ENCODE results near the gene NRG2. TPM values are rescaled to one million over a fixed set of nuclear protein-coding genes. Genes with fewer than 3 reads are reported as not detected.

Gene NRG2
- total and polyA plus RNA-seq, 2 experiments from 2014 or later: 13.5 to 20.7 TPM

GRCh38 chr5:139833525-139833924, 209.6 kb downstream of the NRG2 start:
- Histone ChIP-seq H3K36me3 (no peaks in the 10 kb centered on the region), H3K4me3 (no peak overlapping the region), H3K9me3 (ENCODE audit: low read depth) (no peaks in the 10 kb centered on the region), H3K4me1 (ENCODE audit: low read depth) (no peaks in the 10 kb centered on the region), H3K27me3 (peaks cover 41% of the 10 kb centered on the region), H3K27ac (no peak overlapping the region)
- TF ChIP-seq CTCF (IDR thresholded peaks at IDR 0.05; ENCODE audit: low read depth, low read length): no peak
- no peak for DNase-seq (ENCODE audit: low read depth in 1 of 2, low spot score in 1 of 2)

GRCh38 chr5:139831624-139832023, 211.5 kb downstream of the NRG2 start:
- H3K27ac ChIP-seq: no peak overlapping the region
- TF ChIP-seq CTCF (IDR thresholded peaks at IDR 0.05; ENCODE audit: low read depth, low read length): no peak
- no peaks in the 10 kb centered on the region for H3K4me1 ChIP-seq (ENCODE audit: low read depth)
- peaks cover 47% of the 10 kb centered on the region for H3K27me3 ChIP-seq
- no peaks in the 10 kb centered on the region for H3K9me3 ChIP-seq (ENCODE audit: low read depth)
- H3K4me3 ChIP-seq: no peak overlapping the region
- H3K36me3 ChIP-seq: no peaks in the 10 kb centered on the region
- no peak for DNase-seq (ENCODE audit: low read depth in 1 of 2, low spot score in 1 of 2)

DNA sequence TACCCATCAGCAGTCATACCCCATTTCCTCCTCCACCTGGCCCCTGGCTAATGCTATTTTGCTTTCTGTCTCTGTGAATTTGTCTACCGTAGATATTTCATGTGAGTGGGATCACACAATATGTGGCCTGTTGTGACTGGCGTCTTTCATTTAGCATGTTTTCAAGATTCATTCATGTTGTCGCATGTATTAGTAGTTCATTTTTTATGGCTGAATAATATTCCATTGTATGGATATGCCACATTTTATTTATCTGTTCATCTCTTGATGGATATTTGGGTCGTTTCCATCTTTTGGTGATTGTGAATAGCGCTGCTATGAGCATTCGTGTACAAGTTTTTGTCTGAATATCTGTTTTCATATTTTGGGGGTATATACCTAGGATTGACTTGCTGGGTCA, 213.6 kb downstream of the NRG2 start:
- Histone ChIP-seq H3K9me3 (ENCODE audit: low read depth) (no peaks in the 10 kb centered on the region), H3K4me3 (no peak overlapping the region), H3K27me3 (peaks cover 46% of the 10 kb centered on the region), H3K36me3 (no peaks in the 10 kb centered on the region), H3K27ac (no peak overlapping the region), H3K4me1 (ENCODE audit: low read depth) (no peaks in the 10 kb centered on the region)
- no peak for TF ChIP-seq CTCF (IDR thresholded peaks at IDR 0.05; ENCODE audit: low read depth, low read length)
- DNase-seq (ENCODE audit: low read depth in 1 of 2, low spot score in 1 of 2): no peak

- H3K36me3 ChIP-seq: no peaks in the 10 kb centered on the region
- H3K4me1 ChIP-seq (ENCODE audit: low read depth): no peaks in the 10 kb centered on the region
- no peak overlapping the region for H3K27ac ChIP-seq
- H3K27me3 ChIP-seq: peaks cover 35% of the 10 kb centered on the region
- no peaks in the 10 kb centered on the region for H3K9me3 ChIP-seq (ENCODE audit: low read depth)
- DNase-seq (ENCODE audit: low read depth in 1 of 2, low spot score in 1 of 2): no peak
- H3K4me3 ChIP-seq: no peak overlapping the region
- no peak for TF ChIP-seq CTCF (IDR thresholded peaks at IDR 0.05; ENCODE audit: low read depth, low read length)
Measured at GRCh38 chr5:139828207-139828895, 214.7 kb downstream of the NRG2 start.

DNA sequence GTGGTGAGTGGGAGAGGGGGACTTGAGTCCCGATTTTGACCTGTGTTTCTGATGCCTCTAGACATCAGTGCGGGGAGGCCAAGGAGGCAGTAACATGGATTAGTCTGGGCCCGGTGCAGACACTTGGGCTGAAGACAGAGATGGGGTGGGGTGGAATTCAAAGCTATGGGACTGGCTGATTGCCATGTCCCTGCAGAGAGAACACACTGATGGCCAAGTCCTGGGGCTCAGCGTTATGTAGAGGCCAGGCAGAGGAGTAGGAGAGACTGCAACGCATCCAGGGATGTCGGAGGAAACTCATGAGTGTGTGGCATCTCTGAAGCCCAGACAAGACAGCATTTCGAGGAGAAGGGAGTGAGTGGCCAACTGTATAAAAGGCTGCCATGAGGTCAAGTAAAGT, 217.4 kb downstream of the NRG2 start:
- Histone ChIP-seq H3K9me3 (ENCODE audit: low read depth) (no peaks in the 10 kb centered on the region), H3K36me3 (no peaks in the 10 kb centered on the region), H3K27me3 (peaks cover 8% of the 10 kb centered on the region), H3K4me3 (no peak overlapping the region), H3K27ac (no peak overlapping the region), H3K4me1 (ENCODE audit: low read depth) (no peaks in the 10 kb centered on the region)
- DNase-seq (ENCODE audit: low read depth in 1 of 2, low spot score in 1 of 2): no peak
- TF ChIP-seq CTCF (IDR thresholded peaks at IDR 0.05; ENCODE audit: low read depth, low read length): no peak

All from cardiac muscle cell (in vitro differentiated cells and primary cell).